HG02852 (cell line): ENCODE results near the gene LAMTOR3.
"Not testable (repeated sequence)": the region's sequence is repeated elsewhere in the genome, so short reads cannot be mapped to it uniquely, and the experiment has no call there.

ENCODE experiments used
- ATAC-seq: cut with Tn5 transposase; IDR thresholded peaks from one replicate; pipeline ENCODE4 v1.9.1; 2021; ENCODE audit warnings: mild to moderate bottlenecking, moderate library complexity; ENCODE audit not compliant: unreplicated experiment

LAMTOR3 gene

GRCh38 chr4:99832758-99833157 is 61.5 kb downstream of the LAMTOR3 start:
- no peak for ATAC-seq

- ATAC-seq: no peak
Observed at GRCh38 chr4:99832321-99832720, 61.9 kb downstream of the LAMTOR3 start.

- ATAC-seq: not testable (repeated sequence)
Observed at GRCh38 chr4:99830051-99830450, 64.2 kb downstream of the LAMTOR3 start.

GRCh38 chr4:99828477-99828876 is 65.8 kb downstream of the LAMTOR3 start:
- no peak for ATAC-seq
